Skin of body (tissue), 2 donors: Measurements from ENCODE around the gene KAT2B. TPM values are rescaled to one million over a fixed set of nuclear protein-coding genes. Genes with fewer than 3 reads are reported as not detected.

Experiments
- DNase-seq: peaks from one replicate; lab custom pipeline; 2025; lab: John Stamatoyannopoulos, UW
- total RNA-seq: library from RNA; depleted of rRNA; stranded (reverse); fragments of >200 nt; gene quantifications from one replicate; pipeline ENCODE4 v1.2.3, GENCODE V29; 2014

KAT2B gene
- total RNA-seq, 1 donor from 2014 or later = 24.7 TPM

DNA sequence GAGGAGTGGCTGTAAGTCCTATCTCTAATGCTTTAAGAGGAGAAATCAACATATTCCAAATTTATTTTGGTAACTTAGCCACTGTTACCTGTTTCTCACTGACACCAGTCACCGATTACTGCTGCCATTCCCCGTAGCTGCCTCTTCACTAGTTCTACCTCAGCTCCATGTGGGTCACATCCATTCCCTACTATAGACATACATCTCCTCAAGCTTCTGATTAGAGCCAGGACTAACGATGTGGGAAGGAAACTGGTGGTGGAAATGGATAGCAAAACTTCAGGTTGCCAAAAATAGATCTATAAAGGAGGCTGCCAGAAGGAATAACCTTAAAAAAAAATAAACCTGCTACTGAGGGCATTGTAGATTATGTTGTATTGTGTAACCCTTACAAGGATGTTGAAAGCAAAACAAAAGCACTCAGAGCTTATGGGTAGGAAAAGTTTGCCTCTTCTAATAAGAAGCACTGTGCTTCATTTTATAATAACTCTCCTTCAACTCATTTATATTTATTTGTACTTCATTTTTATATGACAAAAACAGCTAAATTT lies 56.0 kb downstream of the KAT2B start:
- no peak for DNase-seq

- no peak for DNase-seq
Measured at GRCh38 chr3:20097015-20097414, 56.8 kb downstream of the KAT2B start.

DNA sequence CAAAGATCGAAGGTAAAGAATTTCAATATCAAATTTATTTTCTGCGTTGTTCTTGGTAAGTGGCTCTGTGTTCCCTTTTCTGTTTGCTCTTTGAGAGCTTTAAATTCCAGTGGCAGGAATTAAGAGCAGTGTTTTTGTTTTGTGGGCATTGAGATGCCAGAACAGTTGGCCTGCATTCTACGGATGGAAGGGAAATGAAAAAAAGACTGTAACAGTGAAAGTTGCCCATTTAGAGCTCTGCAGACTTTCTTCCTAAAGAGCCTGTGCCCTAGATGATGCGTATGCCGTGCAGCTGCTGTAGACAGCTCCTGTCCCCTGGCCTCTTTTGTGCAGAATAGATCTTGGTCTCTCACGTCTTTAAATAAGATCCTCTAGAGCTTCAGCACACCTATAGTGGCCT lies 58.8 kb downstream of the KAT2B start:
- no peak for DNase-seq

GRCh38 chr3:20100151-20100550 lies 59.9 kb downstream of the KAT2B start:
- DNase-seq = no peak

DNA sequence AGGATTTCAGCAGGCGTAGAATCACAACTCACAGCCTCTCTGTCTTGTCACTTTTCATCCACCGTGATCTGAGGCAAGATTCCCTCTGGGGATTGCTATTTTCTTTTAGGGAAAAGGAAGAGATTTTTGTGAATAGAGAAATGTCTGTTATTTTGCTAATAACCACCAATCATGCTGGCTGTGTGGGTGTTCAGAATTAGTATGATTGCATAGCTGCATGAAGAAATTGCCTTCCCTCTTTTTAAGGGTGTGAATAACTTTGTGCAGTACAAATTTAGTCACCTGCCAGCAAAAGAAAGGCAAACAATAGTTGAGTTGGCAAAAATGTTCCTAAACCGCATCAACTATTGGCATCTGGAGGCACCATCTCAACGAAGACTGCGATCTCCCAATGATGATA lies 60.8 kb downstream of the KAT2B start:
- DNase-seq = no peak

GRCh38 chr3:20103731-20104130 lies 63.5 kb downstream of the KAT2B start:
- DNase-seq = no peak

- DNase-seq = no peak
Measured at GRCh38 chr3:20104167-20104661, 64.0 kb downstream of the KAT2B start.

GRCh38 chr3:20105513-20106280 lies 65.5 kb downstream of the KAT2B start:
- DNase-seq = no peak

GRCh38 chr3:20107722-20108121 lies 67.5 kb downstream of the KAT2B start:
- DNase-seq = no peak

DNA sequence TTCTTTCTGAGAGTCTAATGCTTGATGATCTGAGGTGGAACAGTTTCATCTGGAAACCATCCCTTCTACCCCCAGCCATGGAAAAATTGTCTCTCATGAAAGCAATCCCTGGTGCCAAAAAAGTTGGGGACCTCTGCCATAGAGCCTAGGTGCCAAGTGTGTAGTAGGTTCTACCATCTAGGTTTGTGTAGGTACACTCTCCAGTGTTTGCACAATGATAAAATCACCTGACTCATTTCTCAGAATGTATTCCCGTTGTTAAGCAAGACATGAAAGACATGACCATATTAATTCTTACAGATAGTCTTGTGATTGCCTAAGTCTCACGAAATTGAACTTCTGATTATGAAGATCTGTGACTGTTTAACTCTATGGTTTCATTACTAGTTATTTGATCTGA lies 68.6 kb downstream of the KAT2B start:
- DNase-seq = no peak

DNA sequence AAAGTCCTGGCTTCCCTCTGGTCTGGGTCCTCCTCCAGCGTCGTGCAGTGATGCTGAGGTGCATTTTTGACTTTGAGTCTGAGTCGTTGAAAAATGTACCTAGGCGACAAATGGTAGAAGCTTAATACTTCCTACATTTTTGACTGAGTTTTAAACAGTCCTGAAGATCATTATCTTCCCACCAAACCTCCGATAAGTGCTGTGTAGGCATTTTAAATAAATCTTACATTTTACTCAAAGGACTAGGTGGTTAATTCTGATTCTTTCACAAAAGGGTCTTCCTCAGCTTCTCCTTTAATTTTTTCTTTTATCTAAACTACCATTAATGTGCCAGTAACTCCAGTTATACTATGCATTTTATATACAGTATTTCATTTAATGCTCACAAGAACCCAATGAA lies 70.6 kb downstream of the KAT2B start:
- no peak for DNase-seq

DNA sequence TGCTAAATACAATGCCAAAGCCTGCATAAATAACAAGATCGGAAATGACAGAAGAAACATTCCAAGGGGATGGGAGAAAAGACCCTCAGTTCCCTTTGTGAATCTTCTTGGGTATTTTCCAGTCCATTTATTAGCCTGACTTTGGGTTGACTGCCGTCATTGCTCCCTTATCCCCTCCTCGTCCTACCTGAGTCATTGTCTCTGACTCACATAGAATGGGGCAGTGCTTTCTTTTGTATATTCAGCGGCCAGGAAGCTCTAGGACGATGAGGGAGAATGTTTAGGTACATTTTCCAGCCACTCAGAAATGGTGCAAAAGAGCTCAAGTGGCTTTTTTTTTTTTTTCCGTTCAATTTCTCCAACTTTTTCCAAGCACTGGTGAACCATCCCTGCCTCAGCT lies 71.6 kb downstream of the KAT2B start:
- DNase-seq = no peak

DNA sequence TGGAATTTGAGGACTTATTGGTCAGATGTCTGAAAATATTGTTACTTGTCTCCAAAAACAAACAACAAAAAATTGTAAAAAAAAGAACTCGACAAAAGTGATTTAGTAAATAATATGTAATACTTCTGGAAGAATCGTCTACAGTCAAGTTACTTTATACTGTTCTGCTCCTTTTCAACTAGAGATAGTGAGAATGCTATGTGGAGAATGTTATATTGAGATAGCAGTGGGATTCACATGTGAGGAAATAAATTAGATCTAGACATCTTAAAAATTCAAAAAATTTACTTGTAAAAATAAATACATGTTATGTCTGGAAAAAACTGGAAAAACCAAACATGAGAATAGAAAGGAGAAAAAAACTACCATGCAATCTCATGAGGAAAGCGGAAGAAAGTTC lies 80.8 kb downstream of the KAT2B start:
- no peak for DNase-seq

GRCh38 chr3:20123131-20123652 lies 82.9 kb downstream of the KAT2B start:
- DNase-seq = peak; percentile 80

GRCh38 chr3:20125289-20125688 lies 85.0 kb downstream of the KAT2B start:
- no peak for DNase-seq

GRCh38 chr3:20125897-20126296 lies 85.7 kb downstream of the KAT2B start:
- DNase-seq = peak; percentile 16

GRCh38 chr3:20128358-20128757 lies 88.1 kb downstream of the KAT2B start:
- no peak for DNase-seq

GRCh38 chr3:20130106-20130505 lies 89.9 kb downstream of the KAT2B start:
- DNase-seq = peak; percentile 17

DNA sequence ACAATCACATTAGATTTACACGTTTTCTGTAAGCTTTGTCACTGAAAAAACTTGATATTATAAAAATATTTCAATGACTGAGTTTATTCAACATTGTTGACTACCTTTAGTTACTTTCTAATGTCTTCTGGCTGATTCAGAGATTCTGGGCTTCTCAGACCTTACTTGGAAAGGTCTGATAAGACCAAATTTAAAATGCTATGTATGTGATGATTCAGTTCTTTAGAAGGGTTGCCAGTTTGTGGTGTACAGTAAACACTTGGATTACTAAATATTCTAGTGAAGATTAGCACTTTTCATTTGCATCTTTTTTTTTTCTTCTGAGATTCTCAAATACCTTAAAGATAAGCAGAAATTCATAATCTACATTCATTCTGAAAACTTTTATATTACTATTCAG lies 96.0 kb downstream of the KAT2B start:
- no peak for DNase-seq

DNA sequence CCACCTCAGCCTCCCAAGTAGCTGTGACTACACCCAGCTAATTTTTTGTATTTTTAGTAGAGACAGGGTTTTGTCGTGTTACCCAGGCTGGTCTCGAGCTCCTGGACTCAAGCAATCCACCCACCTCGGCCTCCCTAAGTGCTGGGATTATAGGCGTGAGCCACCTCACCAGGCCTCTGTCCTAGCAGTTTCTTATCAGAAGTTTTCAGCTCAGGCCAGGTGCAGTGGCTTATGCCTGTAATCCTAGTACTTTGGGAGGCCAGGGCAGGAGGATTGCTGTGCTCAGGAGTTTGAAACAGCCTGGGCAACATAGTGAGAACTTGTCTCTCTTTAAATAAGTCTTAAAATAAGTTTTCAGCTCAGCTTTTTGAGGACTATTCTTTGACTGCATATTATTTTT lies 97.4 kb downstream of the KAT2B start:
- DNase-seq = no peak

DNA sequence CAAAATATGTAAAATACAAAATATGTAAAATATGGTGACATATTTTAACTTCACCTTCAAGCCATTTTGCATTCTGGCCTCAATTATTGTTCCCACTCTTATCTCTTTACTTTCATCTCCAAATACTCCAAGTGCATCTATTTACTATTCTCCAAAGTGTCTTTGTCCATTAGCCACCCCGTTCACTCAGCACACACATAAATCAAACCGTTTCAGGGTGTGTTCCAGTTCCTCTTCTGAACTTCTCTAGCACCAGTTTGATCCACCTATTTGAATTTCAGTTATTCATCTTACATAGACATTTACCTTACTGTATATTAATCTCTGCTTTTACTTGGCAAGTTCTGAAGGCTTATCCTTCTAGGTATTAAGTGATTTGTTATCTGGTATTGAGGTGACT lies 100.6 kb downstream of the KAT2B start:
- no peak for DNase-seq

- peak; percentile 3 for DNase-seq
Measured at GRCh38 chr3:20141316-20141715, 101.1 kb downstream of the KAT2B start.

GRCh38 chr3:20141851-20142250 lies 101.6 kb downstream of the KAT2B start:
- DNase-seq = peak; percentile 85
